ENCODE data around the gene AP3B1.

DNA sequence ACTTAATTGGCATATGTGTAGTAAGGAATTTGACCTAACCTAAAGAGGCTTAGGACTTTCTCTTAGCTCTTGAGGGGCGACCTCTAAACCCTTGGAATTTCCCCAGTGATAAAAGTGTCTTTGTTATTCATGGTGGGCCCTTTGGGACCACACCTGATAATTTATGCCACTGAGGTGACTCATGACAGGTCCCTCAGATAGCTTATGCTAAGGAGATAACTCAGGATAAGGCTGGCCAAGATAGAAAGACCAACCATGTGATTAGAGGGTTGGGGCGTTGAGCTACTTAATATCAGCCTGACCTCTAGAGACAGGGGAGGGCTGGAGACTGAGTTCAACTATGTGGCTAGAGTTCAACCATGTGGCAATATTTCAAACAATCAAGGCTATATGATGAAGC, 218.1 kb downstream of the AP3B1 start:
- TF ChIP-seq, protein P1, sequence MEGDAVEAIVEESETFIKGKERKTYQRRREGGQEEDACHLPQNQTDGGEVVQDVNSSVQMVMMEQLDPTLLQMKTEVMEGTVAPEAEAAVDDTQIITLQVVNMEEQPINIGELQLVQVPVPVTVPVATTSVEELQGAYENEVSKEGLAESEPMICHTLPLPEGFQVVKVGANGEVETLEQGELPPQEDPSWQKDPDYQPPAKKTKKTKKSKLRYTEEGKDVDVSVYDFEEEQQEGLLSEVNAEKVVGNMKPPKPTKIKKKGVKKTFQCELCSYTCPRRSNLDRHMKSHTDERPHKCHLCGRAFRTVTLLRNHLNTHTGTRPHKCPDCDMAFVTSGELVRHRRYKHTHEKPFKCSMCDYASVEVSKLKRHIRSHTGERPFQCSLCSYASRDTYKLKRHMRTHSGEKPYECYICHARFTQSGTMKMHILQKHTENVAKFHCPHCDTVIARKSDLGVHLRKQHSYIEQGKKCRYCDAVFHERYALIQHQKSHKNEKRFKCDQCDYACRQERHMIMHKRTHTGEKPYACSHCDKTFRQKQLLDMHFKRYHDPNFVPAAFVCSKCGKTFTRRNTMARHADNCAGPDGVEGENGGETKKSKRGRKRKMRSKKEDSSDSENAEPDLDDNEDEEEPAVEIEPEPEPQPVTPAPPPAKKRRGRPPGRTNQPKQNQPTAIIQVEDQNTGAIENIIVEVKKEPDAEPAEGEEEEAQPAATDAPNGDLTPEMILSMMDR (conservative IDR thresholded peaks at IDR 0.05 in 1 of 2, IDR thresholded peaks at IDR 0.05 in 1 of 2; ENCODE audit: extremely low read depth in 1 of 2, insufficient read depth in 1 of 2, low read depth in 1 of 2, low read length in 2 of 2): no peak
- TF ChIP-seq EZH2 (IDR thresholded peaks at IDR 0.05; ENCODE audit: borderline replicate concordance, low read length): no peak
